AML-193 (cell line): Measurements from ENCODE around the gene METTL8.
A peak's percentile ranks its signal among the peaks of the same experiment; 100 is the strongest.

ENCODE experiments used
- DNase-seq, 2 experiments: peaks; one replicate each; lab custom pipeline; 2025; lab: John Stamatoyannopoulos, UW

Gene METTL8, protein sequence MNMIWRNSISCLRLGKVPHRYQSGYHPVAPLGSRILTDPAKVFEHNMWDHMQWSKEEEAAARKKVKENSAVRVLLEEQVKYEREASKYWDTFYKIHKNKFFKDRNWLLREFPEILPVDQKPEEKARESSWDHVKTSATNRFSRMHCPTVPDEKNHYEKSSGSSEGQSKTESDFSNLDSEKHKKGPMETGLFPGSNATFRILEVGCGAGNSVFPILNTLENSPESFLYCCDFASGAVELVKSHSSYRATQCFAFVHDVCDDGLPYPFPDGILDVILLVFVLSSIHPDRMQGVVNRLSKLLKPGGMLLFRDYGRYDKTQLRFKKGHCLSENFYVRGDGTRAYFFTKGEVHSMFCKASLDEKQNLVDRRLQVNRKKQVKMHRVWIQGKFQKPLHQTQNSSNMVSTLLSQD

DNA sequence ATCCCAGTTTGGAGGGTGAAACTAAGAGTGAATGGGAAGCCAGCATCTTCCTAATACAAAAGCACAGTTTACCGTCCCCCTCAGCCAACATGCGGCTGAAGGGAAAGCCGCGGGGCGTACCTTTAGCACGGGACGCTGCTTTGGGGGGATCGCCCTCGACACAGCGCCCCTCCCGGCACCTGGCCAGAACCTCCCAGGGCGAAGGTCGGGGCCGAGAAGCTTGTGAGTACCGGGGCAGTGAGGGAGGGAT is at the start of gene METTL8:
Gene METTL8 (minus strand): TSS at position 228 of the 250 bp plus-strand sequence. CDS start 41,805 bp downstream, outside the sequence.
- no peak for DNase-seq

DNA sequence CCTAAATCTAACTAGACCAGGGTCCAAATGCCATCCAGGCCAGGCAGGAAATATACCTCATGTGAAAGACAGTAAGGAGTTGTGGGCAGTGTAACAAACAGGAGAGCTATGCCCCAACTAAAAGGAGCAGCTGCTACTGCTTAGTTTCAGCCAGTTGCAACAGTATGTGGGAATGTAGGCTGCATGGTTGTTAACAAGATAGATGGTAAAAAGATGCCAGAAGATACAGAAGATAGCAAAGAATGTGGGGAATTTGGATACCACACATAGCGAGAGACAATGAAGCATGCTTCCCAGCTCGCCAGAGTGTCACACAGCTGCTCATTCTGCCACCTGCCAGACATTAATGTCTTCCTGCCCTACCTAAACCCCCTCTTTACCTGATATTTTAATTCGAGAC is 49.1 kb upstream of the METTL8 start:
- no peak for DNase-seq

DNA sequence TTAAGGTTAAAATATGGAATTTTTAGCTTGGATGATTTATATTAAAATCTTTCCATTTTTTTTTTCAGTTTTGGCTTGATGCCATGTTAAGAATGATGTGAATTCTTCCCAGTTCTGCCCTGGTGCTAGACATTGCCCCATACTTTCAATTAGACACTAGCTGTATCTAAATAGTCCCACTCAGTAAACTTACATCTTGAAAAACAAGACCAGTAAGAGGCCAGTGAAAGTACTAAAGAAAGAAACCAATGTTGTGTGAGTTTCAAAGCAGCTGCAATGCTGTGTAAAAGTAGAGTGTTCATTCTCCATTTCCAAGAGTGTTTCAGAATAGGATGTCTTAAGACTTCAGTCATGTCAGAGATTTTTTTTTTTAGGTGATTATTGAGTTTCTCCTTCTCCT is 48.5 kb upstream of the METTL8 start:
- DNase-seq: no peak

DNA sequence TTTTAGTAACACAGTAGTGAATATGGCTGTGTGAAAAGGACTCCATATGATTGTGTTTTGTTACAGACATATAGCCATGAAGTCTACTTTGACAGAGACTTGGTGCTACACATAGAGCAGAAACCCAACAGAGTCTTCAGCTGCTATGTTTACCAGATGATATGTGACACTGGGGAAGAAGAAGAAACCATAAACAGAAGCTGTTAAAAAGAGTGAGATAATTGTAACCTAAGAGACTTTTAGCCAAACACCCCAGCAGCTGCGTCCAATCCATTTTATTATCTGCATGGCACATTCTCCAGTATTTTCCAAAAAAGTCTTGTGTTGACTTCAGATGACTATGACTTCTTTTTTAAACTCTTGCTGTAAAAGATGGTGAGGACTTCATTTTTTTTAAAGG is 47.1 kb upstream of the METTL8 start:
- no peak for DNase-seq

DNA sequence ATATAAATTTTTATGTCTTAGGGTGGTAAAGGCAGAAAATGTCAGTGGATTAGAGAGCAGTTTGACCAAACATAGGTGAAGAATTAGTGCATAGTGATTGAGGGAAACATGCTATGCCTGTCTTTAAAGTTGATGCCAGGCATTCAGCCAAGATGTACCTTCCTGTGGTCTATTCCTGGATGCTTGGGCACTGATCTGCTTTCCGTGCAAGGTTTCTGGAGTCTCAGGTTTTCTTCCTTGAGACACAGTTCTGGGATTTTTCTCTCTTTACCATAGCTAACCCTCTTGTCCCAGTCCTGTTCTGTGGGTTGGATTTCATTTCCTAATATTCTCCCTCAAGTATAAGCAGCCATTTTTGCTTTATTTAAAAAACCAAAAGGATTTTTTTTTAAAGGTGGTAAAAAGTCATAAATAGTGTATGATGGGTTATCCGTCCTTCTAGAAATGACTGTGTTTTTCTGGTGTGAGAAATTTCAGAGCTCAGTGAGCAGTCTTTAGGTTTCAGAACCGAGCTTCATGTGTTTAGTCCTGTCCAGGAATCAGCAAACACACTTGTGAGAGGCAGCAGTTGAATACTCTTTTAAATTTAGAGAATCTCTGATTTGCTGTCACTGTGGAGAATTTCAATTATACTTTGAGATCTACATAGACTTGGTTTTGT is 45.5 kb upstream of the METTL8 start:
- no peak for DNase-seq

DNA sequence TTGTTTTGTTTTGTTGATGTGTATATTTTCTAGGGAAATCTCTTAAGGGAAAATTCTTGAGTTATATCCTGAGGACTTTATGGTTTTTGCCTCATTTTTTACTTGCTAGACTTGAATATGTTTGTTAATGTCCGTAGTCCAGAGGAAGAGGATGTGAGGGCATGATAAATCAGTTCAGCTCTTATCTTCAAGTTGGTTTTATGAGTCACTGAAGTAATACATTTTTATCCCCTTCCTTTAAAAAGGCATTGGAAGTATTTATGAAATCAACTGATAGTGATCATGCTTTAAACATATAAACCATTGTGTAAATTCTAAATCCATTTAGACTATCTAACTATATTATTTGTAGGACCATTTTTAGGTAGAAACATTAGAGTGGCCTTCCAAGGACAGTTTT is 44.6 kb upstream of the METTL8 start:
- no peak for DNase-seq

DNA sequence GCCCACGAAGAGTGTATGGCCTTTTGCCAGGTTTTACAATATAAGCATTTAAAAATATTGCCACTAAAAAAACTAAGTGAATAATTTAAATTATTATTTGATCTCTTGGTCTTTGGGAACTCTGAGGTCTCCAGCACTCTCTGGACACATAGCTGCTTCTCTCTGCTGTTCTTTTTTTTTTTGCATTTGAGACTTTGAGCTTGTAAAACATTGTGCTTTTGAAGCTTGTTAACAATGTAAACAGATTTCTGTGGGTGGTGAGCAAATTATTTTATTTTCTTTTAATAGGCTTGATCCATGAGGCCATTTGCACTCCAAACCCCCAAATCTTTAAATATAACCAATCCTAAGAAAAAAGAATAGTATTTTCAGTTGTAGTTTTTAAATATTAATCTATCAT is 42.2 kb upstream of the METTL8 start:
- DNase-seq: no peak

DNA sequence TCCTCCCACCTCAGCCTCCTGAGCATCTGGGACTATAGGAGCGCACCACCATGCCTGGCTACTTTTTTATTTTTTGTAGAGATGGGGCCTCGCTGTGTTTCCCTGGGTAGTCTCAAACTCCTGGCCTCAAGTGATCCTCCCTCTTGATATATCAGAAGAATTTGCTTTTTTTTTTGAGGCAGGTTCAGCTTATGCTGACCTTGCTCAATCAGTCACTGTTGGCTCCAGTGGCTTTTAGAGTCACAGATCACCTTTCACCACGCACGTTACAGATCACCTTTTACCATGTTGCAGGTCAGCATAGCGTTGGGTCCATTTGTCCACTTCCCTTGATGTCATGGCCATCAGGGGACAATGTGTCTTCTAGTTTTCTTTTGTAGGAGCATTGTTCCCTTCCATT is 36.3 kb upstream of the METTL8 start:
- no peak for DNase-seq

DNA sequence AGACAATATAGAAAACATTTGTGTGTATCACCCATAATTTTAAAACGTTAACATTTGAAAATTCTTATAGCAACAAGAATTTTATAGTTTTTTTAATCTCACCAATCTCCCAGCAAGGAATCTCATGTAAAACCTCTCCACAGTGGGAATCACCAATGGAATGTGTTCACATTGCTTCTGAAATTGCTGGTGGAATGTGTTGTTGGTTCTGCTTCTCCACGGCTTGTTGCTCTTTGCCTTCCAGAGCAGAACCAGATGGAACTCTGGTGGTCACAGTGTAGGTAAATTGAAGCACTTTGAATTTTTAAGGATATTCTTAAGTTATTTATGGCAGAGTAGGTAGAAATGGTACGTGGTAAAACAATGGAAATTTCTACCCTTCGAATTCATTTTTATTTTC is 35.4 kb upstream of the METTL8 start:
- DNase-seq: no peak

DNA sequence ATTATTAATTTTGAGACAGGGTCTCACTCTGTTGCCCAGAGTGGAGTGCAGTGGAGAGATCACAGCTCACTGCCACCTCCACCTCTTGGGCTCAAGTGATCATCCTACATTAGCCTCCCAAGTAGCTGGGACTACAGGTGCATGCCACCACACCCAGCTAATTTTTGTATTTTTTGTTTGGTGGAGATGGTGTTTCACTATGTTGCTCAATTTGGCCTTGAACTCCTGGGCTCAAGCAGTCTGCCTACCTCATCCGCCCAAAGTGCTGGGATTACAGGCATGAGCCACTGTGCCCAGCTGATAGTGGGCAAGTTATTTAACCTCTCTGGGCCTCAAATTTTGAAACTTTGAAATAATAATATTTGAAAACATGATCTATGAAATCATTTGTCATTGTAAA is 26.7 kb upstream of the METTL8 start:
- no peak for DNase-seq

DNA sequence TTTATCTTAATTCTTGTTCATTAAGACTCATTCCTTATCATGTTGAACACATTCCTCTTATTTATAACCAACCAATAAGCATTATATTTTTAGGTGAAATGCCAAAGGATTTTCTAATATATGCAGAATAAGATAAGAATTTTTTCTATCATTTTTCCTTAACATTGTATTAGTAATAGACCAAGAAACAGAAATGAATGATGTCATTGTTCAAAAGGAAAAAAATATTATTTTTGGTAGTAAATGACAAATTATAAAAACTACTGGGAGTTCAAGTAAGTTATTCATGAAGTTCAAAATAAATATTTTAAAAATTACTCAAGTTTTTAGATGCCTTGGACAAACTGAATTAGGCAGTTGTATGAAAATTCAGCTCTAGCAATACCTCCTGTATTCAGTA is 25.7 kb upstream of the METTL8 start:
- no peak for DNase-seq

DNA sequence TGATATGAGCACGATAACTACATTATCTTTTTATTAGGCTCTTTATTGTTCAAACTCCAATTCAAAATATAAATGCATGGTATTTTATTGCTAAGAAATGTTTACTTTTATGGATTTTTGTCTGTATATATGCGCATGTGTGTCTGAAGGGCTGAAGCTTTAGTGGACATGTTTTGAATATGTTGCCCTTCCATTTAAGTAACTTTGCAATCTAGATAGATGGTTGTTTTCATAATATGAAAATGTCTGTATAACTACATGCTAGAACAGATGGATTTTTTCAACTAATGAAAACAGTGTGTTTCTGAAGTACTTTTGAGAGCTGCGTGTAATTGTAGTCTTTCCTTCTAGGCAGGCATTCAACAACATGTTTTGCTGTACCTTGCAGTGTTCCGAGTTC is 19.0 kb upstream of the METTL8 start:
- no peak for DNase-seq

DNA sequence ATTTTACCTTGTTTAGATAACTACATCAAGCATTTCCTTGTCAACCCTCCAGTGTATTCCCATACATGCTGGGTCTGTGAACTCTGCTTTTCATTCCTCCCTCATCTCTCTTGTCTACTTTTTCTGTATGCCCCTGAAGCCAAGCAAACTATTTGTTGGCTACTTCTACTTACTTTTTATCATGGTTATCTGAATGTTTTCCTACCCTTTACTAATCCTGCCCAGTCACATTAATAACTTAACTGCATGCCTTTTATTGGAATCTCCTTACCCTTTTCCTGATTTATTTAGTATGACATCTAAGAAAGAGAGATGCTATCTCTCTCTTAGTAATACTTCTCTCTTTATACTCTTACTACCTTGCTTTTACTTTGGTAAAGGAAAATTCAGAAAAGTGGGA is 17.3 kb upstream of the METTL8 start:
- DNase-seq: no peak

DNA sequence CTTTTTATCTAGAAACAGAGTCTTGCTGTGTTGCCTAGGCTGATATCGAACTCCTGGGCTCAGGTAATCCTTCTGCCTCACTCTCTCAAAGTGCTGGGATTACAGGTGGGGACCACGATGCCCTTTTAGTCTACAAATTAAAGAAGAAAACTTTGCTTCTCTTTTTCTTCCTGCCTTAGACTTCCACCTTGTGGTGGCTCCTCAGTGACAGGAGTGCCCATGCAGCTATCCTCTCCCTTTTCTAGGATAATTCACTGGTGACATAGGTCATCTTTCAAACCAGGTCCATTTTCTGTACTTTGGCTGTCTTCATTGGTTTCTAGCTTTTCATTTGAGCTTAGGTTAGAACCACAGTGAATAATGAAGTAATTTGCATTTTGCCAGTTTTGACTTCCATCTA is 13.9 kb upstream of the METTL8 start:
- DNase-seq: peak in 1 of 2 experiments; percentile 10

DNA sequence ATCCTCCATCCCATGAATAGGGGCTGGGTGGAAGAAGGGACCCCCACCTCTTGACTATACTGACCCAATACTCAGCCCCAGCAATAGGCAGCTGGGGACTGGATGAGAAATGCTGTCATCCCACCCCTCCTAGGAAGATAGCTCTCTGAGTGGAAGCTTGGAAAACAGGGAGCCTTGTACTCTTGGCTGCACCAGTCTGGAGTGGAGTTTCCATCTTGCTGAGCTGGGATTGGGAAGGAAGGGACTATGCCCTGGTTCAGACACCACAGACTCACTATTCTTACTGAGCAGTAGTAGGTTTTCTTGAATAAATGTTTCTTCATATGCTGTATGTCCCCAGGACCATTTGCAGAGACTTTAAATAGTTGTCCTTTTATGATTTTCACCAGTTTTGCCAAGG is 7.7 kb upstream of the METTL8 start:
- no peak for DNase-seq

DNA sequence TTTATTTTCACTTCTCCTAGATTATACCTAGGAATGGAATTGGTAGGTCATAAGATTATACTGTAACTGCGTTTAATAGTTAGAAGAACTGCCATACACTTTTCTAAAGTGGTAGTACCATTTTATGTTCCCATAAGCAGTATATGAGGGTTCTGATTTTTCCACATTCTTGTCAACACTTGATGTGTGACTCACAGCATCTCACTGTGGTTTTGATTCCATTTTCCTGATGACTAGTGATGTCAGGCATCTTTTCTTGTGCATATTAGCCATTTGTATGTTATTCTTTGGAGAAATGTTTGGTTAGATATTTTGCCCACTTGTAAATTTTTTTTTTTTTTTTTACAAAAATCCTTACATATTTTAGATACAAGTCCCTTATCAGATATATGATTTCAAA is 2.5 kb upstream of the METTL8 start:
- no peak for DNase-seq

DNA sequence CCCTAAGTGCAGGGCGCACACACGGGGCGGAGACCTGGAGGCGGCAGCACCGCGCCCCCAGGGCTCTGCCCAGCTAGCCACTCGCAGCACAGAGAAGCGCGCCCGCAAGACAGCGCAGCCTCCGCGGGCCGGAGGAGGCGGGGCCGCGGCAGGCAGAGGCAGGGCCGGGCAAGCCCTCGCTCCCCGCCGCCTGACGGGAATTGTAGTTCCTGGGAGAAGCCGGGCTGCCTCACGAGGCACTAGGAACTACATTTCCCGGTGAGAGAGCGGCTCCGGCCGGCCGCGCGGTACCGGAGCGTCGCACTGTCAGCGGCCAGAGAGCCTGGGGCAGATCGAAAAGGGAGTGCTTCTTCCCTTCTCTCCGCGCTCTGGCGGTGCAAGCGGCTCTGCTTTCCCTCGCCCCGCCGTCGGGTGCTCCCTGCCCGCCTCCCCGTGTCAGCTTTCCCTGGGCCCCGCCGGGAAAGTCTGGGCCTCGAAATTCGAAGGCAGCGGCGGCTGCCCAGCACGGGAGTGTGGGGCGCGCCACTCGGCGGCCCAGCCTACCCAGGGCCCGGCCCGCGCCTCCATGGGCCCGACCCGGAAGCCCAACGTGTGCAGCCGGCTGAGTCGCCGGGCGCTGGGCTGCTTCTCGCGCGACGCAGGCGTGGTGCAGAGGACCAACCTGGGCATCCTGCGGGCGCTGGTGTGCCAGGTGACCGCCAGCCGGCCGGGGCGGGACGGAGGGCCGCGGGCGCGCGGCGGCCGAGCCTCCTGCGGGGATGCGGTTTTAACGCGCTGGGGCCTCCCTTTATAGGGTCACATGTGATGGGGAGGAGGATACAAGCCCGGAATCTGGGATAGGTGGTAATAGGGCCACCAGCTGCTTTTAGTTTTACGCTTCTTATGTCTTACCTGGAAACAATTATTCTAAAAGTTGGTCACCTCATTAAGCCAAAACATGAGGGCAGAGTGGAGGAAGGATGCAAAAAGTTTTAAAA is 511 bp upstream of the METTL8 start, which contains the start of gene DCAF17:
Gene DCAF17 (plus strand): TSS at position 214 of the 977 bp plus-strand sequence. CDS start 352 bp downstream, at position 566.
- DNase-seq: peak; percentile 96

DNA sequence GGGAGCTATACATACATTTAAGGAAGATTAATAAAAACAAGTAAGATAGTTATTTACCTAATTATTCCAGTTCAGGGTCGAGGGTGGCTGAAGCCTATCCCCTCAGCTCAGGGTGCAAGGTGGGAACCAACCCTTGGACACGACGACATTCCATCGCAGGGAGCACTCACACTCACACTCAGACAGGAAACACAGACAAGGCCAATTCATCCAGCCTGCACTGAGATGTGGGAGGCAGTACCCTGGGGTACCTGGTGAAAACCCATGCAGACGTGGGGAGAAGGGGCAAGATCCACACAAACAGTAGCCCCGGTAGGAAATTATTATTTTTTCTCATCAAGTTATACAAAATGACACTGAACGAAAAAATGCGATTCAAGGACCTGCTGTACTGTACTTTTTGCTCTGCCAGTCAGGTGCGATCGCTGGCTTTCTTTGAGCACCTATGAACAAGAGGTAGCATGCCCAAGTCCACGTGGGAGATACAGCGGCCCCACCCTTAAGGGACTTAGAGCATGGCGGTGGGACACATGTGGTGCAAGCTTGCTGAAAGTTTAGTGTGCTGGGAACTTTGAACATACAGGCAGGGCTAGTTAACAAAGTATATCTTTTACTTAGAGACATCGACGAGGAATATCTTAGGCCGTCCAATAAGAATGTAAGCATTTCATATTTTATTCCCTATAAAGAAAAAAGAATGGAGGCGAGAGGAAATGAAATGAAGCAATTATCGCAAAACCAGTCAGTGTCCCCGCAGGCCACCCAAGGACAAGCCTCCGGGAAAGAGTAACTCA is 624 bp downstream of the METTL8 start:
- peak; percentile 25 to 35 for DNase-seq

DNA sequence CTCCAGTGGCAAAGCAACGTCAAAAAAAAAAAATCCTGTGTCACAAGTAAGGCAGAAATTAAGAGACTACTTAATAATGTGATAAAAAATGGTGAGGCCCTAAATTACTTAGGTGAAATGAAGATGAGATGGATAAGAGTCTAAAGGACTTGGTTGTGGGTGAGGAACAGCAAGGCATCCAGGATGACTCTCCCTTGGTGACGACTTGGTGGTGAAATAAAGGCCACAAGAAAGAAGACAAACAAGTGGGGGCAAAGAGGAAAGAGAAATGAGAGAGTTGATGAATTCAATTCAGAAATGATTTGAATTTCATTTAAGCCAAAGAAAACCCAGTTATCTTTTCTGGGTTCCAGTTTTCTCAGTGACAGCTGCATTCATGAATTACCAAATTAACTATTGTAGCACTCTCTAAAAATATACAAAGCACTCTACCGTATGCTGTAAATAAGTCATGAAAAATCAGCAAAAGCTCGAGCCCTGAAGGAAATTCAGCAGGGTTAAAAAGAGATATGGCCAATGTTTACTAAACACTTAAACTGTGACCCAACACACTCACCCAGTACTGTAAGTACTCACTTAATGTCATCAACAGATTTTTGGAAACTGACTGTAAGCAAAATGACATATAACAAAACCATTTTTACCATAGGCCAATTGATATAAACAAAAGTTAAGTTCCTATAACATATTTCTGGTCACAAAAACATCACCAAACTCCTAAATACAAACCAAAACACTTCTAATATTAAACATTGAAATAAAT is 1.4 kb downstream of the METTL8 start:
- no peak for DNase-seq

DNA sequence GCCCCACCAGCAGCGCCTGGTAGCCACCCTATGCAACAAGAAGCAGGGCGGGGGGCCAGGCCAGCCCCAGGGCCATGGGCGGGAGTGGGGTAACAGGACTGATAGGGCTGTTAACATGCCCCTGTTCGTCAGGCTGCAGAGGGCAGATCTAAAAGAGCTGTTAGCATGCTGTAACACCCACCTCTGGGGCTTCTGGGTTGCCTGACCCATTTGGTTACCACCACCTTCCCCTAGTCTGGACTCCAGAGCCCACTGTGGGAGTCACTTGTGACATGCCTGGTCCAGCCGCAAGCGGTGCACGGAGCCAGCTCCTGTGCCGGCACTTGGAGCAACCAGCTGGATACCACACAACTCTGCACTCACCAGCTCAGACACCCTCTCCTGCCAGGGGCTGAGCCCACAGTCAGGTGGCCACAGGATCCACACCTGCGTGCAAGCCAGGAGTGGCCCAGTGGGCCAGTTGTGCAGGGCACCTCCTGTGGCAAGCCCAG is 2.1 kb downstream of the METTL8 start:
- DNase-seq: no peak
